GM21825 (cell line): ENCODE measurements around the gene TPRG1.

ENCODE experiments used
- ATAC-seq: cut with Tn5 transposase; IDR thresholded peaks from one replicate; pipeline ENCODE4 v1.9.1; 2021; ENCODE audit warnings: mild to moderate bottlenecking, moderate library complexity; ENCODE audit not compliant: unreplicated experiment

The TPRG1 gene

DNA sequence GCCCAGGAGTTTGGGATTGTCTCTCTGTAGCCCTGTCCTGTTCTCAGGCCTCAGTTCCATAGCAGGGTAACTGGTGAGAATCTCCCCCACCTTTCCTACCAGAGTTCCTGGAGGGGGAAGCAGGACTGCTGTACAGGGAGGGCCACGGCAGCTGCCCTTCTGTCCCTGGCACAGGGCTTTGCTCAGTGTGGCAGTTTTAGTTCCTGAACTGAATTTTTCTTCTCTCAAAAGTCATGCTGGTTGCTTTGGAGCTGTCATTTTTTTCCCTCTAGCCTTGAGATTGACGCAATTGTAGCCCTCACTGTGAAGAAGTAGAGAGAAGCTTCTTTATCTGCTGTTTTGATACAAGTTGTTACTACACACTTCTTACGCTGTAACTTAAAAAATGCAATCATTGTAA lies 55.5 kb downstream of the TPRG1 start:
- no peak for ATAC-seq

DNA sequence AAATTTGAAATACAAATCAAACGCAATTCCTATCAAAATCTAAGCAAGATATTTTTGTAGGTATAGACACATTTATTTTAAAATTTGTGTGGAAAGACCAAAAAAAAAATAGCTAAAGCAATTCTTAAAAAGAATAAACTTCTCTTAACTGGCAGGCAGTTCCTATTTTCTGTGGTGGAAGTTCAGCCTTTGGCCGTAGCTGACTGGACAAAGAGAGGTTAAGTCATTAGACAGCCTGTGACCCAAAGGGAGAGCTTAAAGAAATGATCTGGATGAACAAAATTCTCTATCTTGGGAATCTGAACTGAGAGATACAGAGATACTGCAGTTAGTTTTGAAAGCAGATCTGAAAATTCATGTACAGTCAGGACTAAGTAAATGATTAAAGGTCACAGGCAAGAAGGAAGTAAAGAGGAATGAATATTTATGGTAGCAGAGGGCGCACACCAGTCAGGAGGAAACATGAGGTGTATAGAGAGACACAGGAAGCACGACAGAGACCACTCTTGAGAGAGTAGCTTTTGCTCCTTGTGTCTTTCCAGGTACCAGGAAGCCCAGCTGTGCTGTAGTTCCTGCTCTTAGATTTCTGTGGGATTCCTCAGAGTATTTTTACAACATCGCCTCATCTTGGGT lies 57.5 kb downstream of the TPRG1 start:
- ATAC-seq = peak; percentile 81

DNA sequence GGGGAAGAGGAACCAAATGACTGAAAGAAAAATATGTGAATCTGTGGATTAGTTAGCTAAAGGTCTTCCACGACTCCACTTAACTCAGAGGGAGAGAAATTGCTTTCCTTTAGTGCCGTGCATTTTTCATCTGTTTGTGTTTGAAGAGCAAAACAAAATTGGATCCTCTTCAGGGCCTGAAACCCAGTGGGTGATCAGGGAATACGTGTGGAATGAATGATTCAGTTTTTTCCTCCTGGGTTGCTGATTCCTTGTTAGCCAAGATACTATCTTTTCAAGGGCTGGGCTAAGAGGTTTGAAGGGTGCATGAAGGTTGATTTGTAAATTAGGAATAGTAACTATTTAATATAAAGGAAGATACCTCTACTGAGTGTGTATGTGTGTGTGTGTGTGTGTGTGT lies 61.0 kb downstream of the TPRG1 start:
- no peak for ATAC-seq

DNA sequence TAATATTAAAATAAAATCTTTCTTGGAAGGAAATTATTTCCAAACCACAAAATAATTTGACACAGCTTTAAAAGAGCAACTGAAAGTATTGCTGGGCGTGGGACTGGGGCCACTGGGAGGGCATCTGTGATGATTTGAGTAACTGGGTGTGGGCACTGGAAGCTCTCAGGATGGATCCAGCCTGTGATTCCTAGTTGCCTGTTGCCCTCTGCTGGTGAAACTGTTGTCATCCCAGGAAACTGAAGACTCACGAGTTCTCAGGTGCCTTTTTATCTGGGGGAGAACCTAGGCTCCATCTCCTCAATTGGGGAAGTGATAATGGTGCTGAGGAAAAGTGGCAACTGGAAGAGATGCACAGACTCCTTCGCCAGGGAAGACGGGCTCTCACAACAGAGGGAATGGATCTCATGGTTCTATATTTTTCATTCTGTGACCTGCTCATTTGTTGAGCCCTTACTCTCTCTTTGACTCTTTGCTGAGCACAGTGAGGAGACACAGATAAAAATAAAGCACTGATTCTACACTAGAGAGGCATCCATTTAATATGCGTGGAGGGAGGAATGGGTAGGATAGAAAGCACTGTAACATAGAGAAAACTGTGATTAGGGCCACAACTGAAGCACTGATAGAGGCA lies 61.6 kb downstream of the TPRG1 start:
- no peak for ATAC-seq

DNA sequence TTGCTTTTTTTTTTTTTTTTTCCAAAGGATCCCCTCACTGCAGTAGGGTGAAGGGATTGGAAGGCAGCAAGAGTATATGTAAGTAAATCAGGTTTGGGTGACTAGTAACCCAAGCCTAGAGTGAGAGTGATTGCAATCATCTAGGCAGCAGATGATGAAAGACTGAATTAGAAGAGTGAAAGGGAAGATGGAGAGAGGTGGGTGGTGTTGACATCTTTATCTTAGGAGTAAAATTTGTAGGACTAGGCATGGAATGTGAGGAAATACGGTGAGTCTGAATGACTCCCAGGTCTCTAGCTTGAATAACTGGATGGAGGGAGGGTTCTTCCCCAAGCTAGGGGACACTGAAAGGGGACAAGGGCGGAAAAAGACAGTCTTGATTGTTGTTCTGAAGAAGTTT lies 63.4 kb downstream of the TPRG1 start:
- no peak for ATAC-seq

DNA sequence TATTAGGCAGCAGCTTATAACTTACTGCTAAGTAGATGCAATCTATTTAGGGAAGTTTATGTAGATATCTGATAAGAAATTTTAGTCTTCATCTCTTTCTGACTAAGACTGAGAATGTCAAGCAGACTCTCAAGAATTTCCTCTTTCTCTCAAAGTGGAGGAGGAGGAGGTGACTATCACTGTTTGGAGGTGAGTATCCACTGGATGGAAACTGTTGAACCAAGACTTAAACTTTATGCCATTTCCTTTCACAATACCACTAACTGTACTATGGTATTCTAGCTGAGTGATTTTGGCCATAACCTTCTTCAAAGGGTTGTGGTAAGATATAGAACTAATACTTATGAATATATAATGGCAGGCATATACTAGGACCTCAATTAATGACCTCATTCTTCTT lies 64.6 kb downstream of the TPRG1 start:
- ATAC-seq = no peak

DNA sequence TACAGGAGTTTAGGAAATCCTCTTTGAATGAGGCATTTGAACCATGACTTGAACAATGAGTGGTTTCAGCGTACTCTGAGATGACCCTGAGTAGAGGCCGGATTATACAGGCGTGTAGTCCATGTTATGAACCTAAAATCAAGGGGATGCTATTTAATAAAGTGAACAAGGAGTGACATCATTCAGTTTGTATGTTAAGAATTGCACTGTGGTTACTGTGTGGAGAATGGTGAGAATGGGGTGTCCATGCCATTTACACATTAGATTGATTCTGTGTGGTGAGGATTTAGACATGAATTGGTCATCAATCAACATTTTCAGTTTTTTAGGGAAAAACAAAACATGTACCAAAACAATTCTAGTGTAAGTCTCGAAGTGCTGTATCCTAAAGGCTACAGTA lies 65.8 kb downstream of the TPRG1 start:
- no peak for ATAC-seq

DNA sequence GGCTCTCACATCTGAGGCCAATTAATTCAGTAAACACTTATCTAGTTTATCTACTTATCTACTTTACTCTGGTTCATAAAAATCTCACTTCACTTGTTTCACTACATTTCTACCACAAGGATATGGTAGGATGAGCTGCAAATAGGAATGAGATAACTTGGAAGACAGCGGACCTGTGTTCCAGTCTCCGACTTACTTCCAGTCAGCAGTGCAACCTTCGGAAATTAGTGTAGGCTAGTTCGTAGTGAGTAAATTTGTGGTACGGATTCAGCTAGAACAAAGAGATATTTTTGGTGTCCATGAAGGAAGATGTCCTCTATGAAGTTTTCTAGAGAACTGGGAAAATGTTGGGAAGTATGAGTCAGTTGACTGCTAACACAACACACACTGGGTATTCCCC lies 66.3 kb downstream of the TPRG1 start:
- ATAC-seq = no peak

DNA sequence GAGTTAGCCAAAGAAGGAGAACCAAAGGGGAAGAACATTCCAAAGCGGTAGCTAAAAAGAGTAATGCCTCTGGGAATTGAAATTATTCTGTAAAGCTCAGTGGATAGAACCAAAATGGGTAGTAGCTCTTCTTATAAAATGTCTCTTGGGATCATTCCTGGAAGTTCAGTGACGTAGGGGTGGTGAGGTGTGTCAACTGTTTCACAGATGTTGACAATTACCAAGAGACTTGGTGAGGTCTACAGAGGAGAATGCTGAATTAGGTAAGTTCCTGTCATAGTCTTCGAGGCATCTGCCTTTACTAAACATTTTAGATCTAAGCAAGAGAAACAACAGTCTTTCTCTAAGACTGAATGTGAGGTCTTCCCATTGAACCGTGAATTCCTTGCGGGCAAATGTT lies 67.8 kb downstream of the TPRG1 start:
- no peak for ATAC-seq

DNA sequence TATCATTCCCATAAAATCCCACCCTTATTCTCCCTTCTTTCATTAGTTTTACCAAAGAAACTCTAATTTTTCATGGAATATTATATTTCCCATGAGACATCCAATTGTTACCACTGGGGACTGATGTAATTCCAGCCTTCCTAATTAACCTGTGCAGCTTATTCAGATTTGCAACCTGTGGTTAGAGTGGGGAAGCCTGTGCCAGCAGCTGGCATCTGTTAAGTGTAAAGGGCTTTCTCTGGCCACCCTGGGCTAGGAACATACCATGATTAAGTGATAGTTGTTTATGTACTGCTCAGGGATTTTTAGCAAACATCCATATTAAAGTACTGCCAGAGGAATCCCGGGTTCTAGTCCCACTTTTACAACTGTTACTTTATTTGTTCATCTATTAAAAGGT lies 78.2 kb downstream of the TPRG1 start:
- no peak for ATAC-seq

DNA sequence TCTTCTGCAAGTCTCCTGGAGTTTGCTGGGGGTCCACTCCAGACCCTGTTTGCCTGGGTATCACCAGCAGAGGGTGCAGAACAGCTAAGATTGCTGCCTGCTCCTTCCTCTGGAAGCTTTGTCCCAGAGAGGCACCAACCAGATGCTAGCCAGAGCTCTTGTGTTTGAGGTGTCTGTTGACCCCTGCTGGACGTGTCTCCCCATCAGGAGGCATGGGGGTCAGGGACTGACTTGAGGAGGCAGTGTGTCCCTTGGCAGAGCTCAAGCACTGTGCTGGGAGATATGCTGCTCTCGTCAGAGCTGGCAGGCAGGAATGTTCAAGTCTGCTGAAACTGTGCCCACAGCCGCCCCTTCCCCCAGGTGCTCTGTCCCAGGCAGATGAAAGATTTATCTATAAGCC lies 86.5 kb downstream of the TPRG1 start:
- ATAC-seq = no peak

DNA sequence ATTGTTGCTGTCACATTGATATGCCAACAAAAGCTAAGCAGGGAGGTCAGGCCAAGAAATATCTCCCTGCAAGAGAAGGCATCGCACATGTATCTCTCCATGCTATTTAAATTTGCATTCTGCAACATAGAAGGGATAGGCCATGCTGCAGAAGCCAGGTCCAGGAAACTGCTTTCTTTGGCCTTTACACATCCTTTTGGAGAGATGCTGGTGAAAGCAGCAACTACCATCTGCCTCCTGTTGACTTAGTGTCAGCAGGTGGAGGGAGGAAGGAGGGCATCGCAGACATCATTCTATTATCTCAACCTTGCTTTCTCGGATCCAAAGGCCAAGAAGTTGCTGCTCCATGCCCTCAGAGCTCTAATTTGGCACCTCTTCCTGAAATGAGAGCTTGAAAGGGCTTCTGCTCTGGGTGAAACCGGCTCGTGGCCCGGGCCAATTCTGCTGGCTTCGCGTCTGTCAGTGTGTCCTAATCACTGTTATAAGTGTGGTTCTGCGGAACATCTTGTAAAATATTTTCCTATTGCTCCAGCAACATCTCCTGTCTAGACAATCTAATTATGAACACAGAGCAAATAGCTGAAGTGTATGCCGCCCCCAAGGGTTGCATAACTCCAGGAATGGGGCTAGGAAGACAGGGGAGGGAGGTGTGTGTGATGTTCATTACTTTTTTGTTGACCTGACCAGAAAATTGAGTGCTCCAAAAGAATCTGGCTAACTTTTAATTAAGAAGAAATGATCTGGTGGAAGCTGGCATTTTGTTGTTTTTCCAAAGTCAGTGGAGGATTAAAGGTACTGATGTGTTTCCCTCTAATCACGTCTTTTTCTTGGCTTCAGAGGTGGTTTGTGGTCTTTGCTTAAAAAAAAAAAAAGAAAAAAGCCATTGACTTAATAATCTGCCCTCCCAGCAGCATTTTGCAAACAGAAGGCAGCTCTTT lies 89.1 kb downstream of the TPRG1 start:
- ATAC-seq = no peak

DNA sequence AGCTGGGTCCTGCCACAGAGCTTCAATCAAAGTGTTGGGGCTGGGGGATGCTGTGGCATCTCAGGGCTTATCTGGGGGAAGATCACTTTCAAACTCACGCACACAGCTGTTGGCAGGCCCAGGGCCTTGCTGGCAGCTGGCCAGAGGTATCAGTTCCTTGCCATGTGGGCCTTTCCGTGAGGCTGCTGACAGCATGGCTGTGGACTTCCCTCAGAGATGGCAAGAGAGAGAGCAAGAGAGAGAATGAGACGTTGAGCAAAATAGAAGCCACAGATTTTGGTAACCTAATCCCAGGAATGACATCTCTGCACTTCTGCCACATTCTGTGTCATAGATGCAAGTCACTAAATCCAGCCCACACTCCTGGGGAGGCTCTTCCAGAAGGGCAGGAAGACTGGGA lies 91.0 kb downstream of the TPRG1 start:
- ATAC-seq = no peak

DNA sequence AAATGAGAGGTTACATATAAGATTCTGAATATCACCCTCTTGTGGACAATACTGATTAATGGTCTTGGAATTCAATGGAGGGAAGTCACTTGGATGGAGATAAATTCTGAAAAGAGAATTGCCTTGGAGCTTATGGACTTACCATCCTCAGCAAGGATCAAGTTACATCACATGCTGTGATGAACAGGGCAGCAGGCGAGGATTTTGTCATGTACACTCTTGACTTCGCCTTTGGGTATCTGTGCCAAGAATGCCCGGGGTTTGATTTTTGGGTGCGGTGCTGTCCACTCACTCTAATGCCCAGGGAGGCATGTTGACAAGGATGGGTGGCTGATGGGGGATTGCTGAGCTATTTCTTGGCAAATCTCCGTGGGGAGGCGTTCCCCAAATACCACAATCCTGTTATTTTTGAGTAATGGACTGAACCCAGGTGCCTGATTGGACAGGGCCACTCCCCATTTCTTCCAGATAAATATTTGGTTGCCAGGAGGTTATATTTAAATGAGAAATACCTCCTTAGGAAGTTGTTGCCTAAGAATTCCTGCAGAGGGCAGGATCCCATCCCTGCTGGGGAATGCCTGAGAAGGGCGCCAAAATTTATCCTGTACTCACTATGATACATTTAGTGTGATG lies 96.3 kb downstream of the TPRG1 start:
- ATAC-seq = no peak

DNA sequence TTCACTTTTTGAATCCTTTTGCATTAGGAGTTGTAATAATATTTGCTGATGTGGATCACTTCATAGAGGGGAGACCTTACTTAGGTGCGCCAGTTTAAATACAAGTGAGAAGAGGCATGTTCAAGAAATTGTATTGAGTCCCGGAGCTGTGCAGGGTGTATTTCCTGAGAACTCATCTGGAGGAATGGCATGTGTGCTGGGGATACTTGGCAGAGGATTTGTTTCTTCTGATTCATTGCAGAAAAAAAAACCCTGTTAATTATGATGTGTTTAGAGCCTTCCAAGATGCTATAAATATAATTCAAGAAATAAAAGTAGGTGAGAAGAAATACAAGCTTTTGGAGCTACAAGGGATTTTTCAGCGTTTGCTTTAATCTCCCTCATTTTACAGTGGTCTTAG lies 97.6 kb downstream of the TPRG1 start:
- ATAC-seq = no peak

DNA sequence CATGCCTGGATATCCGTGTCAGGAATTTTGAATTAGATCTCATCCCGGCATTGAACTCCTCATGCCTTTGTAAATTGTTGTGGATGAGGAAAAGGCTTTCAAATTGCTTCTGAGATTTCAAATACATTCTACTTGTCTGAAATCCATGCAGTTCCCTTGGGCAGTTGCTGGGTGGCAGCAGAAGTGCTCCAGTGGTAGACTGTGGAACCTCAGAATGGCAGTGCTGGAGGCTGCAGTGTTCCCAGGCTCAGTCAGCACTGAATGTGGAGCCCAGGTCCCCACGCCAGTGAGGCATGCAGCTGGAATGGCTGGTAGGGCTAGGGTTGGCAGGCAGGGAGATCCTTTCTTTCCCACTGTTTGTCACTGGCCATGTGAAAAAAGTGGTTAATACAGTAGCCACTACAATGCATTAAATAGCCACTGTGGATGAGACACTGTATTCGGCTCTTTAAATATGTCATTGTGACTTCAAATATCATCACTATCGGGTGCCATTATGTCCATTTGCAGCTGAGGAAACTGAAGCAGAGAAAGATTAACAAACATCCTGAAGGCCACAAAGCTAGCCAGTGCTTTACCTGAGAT lies 98.6 kb downstream of the TPRG1 start:
- no peak for ATAC-seq

DNA sequence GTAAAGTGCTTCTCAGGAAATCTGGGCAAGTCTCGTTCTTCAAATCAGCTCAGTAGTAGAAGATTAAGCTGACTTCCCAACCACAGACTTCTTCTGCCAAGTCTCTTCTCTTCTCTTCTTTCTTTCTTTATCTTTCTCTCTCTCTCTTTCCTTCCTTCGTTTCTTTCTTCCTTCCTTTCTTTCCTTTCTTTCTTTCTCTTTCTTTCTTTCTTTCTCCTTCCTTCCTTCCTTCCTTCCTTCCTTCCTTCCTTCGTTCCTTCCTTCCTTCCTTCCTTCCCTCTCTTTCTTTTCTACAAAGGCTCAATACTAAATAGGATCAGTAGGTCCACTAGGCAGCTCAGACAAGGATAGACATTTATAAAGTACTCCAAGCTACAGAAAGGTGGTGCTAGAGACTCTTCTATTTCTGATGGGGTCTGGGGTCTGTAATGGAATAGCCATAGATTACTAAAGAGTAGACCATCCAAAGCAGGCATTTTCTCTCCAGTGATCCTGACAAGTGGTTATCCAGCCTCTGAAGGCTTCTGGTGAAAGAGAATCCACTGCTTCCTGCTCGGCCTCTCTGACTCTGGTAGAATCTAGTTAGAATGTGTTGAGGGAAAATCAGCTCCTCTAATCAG lies 100.8 kb downstream of the TPRG1 start:
- ATAC-seq = no peak

DNA sequence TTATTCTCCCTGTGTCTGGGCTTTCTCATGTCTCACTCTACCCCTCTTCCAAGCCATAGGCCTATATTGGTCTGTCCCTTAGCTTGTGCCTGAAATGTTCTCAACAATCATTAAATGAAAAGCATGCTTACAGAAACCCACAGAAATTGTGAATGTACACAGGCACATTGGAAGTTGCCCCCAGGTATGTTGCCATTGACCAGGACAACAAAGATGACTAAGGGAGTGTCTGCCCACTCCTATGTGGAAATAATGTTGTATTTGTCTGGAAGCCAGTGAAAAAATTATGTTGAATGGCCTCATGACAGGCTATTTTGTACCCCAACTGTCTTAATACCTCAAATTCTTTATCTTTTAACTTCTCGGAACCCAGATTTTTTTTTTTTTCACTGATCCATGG lies 102.0 kb downstream of the TPRG1 start:
- ATAC-seq = no peak

DNA sequence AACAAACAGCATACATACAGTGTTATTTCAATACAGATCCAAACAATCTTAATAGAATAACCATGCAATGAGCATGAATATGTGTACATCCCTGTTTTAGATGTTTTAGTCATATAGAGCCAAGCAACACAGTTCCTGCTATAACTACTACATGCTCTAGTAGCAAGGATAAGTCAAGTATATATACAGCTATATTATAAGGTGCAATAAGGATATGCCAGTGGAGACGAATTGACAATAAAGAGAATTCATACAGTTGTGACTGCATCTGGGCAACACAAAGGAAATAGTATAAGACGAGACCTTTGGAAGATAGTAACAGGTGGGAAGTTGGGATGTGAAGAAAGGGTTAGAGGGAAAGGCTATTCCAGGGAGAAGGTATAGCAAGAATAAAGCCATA lies 103.4 kb downstream of the TPRG1 start:
- no peak for ATAC-seq

DNA sequence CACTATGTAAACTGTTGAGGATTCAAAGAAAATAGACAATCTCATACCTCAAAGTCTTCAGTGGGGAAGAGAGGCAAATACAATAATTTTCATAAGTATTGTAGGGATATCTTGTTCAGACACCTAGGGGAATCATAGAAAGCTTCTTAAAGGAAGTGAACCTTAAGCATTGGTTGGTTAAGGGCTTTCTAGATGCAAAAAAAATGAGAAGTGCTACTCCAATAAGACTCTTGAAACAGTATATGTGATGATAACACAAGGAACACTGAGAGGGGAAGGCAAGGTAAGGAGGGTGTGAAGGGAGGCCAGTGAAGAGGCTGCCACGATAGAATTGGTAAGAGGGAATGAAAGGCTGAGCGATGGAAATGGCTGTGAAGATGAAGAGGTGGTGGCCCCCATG lies 104.1 kb downstream of the TPRG1 start:
- ATAC-seq = no peak
